Activated T-helper 17 cell treated with anti-CD3 and anti-CD28 coated beads, Interleukin-2, amount 50 U/mL, for 72 hours (primary cell): ENCODE data around the gene GPR162. TPM values are rescaled to one million over a fixed set of nuclear protein-coding genes. Genes with fewer than 3 reads are reported as not detected.

Source experiments
- ATAC-seq: fragments of 150-1000 bp; cut with Tn5 transposase; replicated peaks from 2 replicates; pipeline ENCODE4 v1.10.0; 2021; ENCODE audit warnings: mild to moderate bottlenecking, moderate library complexity
- H3K27ac Mint-ChIP-seq: one replicate; pipeline ENCODE4 v1.8.0; 2022; ENCODE audit warnings: mixed read lengths
- H3K27me3 Mint-ChIP-seq: one replicate; pipeline ENCODE4 v1.8.0; 2022; ENCODE audit warnings: mixed read lengths
- H3K36me3 Mint-ChIP-seq: one replicate; pipeline ENCODE4 v1.8.0; 2022; ENCODE audit warnings: low read depth, mild to moderate bottlenecking, mixed read lengths
- H3K4me1 Mint-ChIP-seq: one replicate; pipeline ENCODE4 v1.8.0; 2022; ENCODE audit warnings: mixed read lengths
- H3K4me3 Mint-ChIP-seq: one replicate; pipeline ENCODE4 v1.8.0; 2022; ENCODE audit warnings: mild to moderate bottlenecking, mixed read lengths
- H3K9me3 Mint-ChIP-seq: one replicate; pipeline ENCODE4 v1.8.0; 2022; ENCODE audit warnings: mixed read lengths
- total RNA-seq, 2 donors: library from RNA; stranded (reverse); gene quantifications; one replicate each; pipeline ENCODE4 v1.2.3, GENCODE V29; 2022

The GPR162 gene
- total RNA-seq, 2 donors from 2014 or later: 0.15 to 0.37 TPM

DNA sequence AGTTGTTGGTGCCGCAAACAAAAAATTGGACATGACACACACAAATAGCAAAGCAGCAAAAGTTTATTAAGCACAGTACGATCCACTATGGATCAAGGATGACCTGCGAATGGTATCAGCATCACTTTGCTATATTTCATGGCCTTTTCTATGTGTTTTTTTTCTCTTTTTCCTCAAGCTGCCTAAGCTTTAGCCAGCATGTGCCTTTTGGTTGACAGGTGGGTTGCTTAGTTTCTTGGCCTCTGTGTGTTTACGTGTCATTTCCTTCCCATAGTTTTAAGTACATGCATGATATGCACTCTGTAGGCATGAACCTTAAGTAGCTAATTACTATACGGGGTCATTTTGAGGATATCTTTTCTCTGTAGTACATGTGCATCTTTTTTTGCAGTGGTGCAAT is 22.5 kb upstream of the GPR162 start:
- Mint-ChIP-seq H3K4me1 (peaks cover 24% of the 10 kb centered on the region), H3K27ac (no peak overlapping the region), H3K27me3 (no peaks in the 10 kb centered on the region), H3K9me3 (no peaks in the 10 kb centered on the region), H3K36me3 (peaks cover 87% of the 10 kb centered on the region), H3K4me3 (no peak overlapping the region)
- ATAC-seq: no peak

DNA sequence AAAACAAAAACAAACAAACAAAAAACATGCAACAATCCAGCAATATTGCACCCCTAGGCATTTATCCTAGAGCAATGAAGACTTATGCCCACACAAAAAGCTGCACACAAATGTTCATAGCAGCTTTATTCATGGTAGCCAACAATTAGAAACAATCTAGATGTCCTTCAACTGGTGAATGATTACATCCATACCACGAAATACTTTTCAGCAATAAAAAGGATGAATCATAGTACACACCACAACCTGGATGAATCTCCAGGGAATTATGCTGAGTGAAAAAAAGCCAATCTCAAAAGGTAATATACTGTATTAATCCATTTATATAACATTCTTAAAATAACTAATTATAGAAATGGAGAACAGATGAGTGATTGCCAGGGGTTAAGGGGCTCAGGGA is 14.5 kb upstream of the GPR162 start:
- no peak overlapping the region for H3K4me3 Mint-ChIP-seq
- no peak for ATAC-seq
- no peaks in the 10 kb centered on the region for H3K27me3 Mint-ChIP-seq
- no peak overlapping the region for H3K27ac Mint-ChIP-seq
- H3K4me1 Mint-ChIP-seq: peaks cover 11% of the 10 kb centered on the region
- peaks cover 92% of the 10 kb centered on the region for H3K36me3 Mint-ChIP-seq
- H3K9me3 Mint-ChIP-seq: no peaks in the 10 kb centered on the region

DNA sequence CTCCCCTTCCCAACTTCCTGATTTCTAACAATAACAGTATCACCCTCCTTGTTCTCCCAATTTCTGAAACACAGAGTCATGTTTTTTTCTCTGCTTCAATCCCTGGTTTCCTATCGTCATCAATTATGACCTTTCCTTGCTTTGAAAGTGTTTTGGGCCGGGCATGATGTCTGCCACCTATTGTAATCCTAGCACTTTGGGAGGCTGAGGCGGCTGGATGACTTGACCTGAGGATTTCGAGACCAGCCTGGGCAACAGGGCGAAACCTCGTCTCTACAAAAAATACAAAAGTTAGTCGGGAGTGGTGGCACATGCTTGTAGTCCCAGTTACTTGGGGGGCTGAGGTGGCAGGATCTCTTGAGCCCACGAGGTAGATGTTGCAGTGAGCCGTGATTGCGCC is 12.6 kb upstream of the GPR162 start:
- Mint-ChIP-seq H3K27ac (no peak overlapping the region), H3K4me1 (peaks cover 11% of the 10 kb centered on the region), H3K9me3 (no peaks in the 10 kb centered on the region), H3K4me3 (no peak overlapping the region), H3K27me3 (no peaks in the 10 kb centered on the region), H3K36me3 (peaks cover 94% of the 10 kb centered on the region)
- no peak for ATAC-seq

DNA sequence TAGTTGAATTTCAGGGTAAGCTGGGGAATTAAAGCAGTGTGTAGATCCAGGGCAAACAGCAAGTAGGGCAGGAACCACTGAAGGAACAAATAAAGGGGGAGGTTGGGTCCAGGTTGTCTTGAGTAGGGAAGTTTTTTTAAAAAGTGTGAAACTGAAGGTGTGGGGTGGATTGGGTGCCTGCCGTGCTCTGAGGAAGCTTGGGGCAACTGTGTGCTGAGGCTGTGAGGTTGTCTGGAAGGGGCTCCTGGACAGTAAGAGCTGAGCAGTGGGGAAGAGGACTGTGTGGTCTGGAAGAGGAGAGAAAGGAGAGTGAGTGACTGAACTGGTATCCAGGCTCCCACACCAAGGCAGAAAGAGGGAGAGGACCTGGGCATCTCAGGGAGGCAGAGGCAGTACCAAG is 10.9 kb upstream of the GPR162 start:
- H3K27ac Mint-ChIP-seq: peak overlapping the region; percentile 56
- H3K9me3 Mint-ChIP-seq: no peaks in the 10 kb centered on the region
- H3K27me3 Mint-ChIP-seq: no peaks in the 10 kb centered on the region
- peaks cover 94% of the 10 kb centered on the region for H3K36me3 Mint-ChIP-seq
- peak overlapping the region; percentile 10 for H3K4me3 Mint-ChIP-seq
- ATAC-seq: no peak
- H3K4me1 Mint-ChIP-seq: peaks cover 11% of the 10 kb centered on the region

DNA sequence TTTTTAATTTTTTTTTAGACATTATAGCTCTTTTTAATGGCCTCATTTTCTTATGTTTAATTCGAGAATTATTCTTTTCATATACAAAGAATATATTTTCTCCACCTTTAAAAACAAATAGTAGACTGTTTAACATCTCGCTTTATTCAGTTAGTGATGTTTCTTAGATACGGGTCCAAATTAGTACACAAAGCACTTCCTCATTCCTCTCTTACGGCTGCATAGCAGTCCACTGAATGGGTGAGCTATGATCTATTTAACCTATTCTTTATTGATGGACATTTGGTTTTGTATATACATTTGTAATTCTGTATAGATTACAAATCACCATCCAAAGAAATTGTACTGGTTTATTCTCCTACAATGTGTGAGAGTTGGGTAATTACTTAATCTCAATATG is 8.3 kb upstream of the GPR162 start:
- ATAC-seq: no peak
- no peaks in the 10 kb centered on the region for H3K9me3 Mint-ChIP-seq
- H3K27ac Mint-ChIP-seq: no peak overlapping the region
- H3K27me3 Mint-ChIP-seq: no peaks in the 10 kb centered on the region
- peaks cover 94% of the 10 kb centered on the region for H3K36me3 Mint-ChIP-seq
- H3K4me1 Mint-ChIP-seq: peaks cover 17% of the 10 kb centered on the region
- no peak overlapping the region for H3K4me3 Mint-ChIP-seq

DNA sequence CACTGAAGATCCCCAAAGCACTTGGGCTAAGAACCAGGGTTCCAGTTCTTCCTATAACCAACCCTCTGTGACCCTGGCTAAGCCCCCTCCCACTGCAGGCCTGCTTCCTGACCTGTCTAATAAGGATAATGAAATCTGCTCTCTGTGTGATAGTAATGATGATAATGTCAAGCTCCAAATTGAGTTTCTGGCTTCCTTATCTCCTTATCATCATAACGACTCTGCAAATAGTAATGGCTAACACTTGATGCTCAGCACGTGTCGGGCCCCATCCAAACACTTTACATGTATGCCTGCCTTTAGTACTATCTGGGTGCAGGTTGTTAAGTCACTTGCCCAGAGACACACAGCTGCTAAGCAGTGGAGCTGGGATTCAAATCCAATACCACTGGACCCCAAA is 5.0 kb upstream of the GPR162 start:
- Mint-ChIP-seq H3K9me3 (no peaks in the 10 kb centered on the region), H3K4me1 (peaks cover 13% of the 10 kb centered on the region), H3K4me3 (no peak overlapping the region), H3K27ac (peak overlapping the region; percentile 37), H3K27me3 (no peaks in the 10 kb centered on the region), H3K36me3 (peaks cover 77% of the 10 kb centered on the region)
- ATAC-seq: no peak

DNA sequence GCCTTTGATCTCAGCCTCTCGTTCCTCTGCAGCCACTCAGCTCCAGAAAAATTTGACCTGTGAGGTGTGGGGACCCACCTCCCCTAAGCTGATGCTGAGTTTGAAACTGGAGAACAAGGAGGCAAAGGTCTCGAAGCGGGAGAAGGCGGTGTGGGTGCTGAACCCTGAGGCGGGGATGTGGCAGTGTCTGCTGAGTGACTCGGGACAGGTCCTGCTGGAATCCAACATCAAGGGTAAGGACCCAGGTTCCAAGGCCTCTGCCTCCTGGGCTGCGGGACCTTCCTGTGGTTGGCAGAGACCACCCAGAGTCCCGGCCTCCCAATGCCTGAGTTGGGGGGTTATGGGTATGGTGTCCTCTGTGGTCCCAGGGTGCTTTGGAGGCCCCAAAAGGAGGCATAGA is 4.5 kb upstream of the GPR162 start:
- peak overlapping the region; percentile 37 for H3K27ac Mint-ChIP-seq
- H3K4me3 Mint-ChIP-seq: no peak overlapping the region
- H3K9me3 Mint-ChIP-seq: no peaks in the 10 kb centered on the region
- no peaks in the 10 kb centered on the region for H3K27me3 Mint-ChIP-seq
- H3K36me3 Mint-ChIP-seq: peaks cover 74% of the 10 kb centered on the region
- peaks cover 13% of the 10 kb centered on the region for H3K4me1 Mint-ChIP-seq
- no peak for ATAC-seq

DNA sequence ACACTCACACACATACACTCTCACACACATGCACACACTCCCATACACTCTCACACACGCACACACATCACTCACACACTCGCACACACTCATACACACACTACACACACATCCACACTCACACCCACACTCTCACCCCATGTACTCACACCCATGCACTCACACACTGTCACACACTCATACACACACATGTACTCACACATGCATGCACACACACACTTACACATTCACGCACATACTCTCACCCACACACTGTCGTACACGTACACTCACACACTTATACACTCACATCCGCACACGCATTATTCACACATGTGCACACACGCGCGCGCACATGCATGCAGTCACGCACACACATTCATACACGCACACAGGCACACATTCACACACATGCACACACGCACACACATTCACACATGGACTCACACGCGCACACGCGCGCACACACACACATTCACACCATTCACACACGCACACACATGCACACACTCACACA is 3.9 kb upstream of the GPR162 start:
- H3K27me3 Mint-ChIP-seq: peaks cover 1% of the 10 kb centered on the region
- H3K4me1 Mint-ChIP-seq: peaks cover 13% of the 10 kb centered on the region
- H3K27ac Mint-ChIP-seq: no peak overlapping the region
- no peak overlapping the region for H3K4me3 Mint-ChIP-seq
- ATAC-seq: no peak
- H3K36me3 Mint-ChIP-seq: peaks cover 68% of the 10 kb centered on the region
- H3K9me3 Mint-ChIP-seq: no peaks in the 10 kb centered on the region

DNA sequence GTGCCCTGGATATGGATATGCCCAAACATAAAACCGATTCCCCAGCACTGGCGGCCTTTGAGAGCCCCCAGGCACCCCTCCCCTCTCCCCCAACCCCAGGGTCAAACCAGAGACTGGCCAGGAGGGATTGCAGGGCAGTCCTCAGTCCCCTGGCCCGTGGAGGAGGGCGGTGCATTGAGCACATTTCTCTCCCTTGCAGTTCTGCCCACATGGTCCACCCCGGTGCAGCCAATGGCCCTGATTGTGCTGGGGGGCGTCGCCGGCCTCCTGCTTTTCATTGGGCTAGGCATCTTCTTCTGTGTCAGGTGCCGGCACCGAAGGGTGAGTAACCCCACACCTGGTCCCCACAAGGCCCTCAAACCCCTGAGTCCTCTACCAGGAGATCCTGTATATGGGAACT is 3.4 kb upstream of the GPR162 start:
- Mint-ChIP-seq H3K27ac (no peak overlapping the region), H3K36me3 (peaks cover 64% of the 10 kb centered on the region), H3K4me1 (peaks cover 13% of the 10 kb centered on the region), H3K27me3 (peaks cover 3% of the 10 kb centered on the region), H3K9me3 (no peaks in the 10 kb centered on the region), H3K4me3 (no peak overlapping the region)
- no peak for ATAC-seq

DNA sequence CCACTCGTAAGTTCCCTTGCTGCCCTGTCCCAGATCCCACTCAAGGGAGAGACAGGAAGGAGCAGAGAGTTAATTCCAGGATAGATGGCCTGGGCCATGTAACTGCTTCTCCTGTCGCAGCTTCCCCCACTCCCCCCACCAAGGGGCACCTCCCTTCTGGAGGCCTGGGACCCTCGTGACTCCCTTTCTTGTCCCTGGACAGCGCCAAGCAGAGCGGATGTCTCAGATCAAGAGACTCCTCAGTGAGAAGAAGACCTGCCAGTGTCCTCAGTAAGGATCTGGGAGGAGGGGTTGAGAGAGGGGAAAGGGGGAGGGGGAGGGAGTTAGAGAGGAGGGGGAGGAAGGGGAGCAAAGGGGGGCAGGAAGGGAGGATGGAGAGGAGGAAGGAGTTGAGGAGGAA is 3.0 kb upstream of the GPR162 start:
- no peak for ATAC-seq

DNA sequence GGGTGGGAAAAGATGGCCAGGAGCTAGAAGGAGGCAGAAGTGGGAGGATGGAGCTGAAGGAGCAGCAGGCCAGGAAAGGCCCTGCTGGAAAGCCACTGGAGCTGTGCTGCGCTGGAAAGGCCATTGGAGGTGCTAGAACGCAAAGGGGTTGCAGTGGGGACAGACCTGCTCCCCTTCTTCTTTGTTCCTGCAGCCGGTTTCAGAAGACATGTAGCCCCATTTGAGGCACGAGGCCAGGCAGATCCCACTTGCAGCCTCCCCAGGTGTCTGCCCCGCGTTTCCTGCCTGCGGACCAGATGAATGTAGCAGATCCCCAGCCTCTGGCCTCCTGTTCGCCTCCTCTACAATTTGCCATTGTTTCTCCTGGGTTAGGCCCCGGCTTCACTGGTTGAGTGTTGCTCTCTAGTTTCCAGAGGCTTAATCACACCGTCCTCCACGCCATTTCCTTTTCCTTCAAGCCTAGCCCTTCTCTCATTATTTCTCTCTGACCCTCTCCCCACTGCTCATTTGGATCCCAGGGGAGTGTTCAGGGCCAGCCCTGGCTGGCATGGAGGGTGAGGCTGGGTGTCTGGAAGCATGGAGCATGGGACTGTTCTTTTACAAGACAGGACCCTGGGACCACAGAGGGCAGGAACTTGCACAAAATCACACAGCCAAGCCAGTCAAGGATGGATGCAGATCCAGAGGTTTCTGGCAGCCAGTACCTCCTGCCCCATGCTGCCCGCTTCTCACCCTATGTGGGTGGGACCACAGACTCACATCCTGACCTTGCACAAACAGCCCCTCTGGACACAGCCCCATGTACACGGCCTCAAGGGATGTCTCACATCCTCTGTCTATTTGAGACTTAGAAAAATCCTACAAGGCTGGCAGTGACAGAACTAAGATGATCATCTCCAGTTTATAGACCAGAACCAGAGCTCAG is 2.3 kb upstream of the GPR162 start:
- Mint-ChIP-seq H3K27me3 (peaks cover 3% of the 10 kb centered on the region), H3K4me1 (peaks cover 13% of the 10 kb centered on the region), H3K36me3 (peaks cover 53% of the 10 kb centered on the region), H3K9me3 (no peaks in the 10 kb centered on the region), H3K4me3 (no peak overlapping the region), H3K27ac (no peak overlapping the region)
- ATAC-seq: no peak

More for the DNA sequence above, 3.0 kb upstream of the GPR162 start:
- H3K4me1 Mint-ChIP-seq: peaks cover 13% of the 10 kb centered on the region
- H3K4me3 Mint-ChIP-seq: no peak overlapping the region
- peaks cover 3% of the 10 kb centered on the region for H3K27me3 Mint-ChIP-seq
- no peaks in the 10 kb centered on the region for H3K9me3 Mint-ChIP-seq
- H3K36me3 Mint-ChIP-seq: peaks cover 60% of the 10 kb centered on the region
- H3K27ac Mint-ChIP-seq: no peak overlapping the region

DNA sequence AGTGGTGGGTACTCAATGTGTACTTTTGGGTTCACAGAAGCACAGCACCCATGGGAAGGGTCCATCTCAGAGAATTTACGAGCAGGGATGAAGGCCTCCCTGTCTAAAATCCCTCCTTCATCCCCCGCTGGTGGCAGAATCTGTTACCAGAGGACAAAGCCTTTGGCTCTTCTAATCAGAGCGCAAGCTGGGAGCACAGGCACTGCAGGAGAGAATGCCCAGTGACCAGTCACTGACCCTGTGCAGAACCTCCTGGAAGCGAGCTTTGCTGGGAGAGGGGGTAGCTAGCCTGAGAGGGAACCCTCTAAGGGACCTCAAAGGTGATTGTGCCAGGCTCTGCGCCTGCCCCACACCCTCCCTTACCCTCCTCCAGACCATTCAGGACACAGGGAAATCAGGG is 1.5 kb upstream of the GPR162 start:
- H3K4me1 Mint-ChIP-seq: peaks cover 13% of the 10 kb centered on the region
- no peak for ATAC-seq
- H3K27me3 Mint-ChIP-seq: peaks cover 9% of the 10 kb centered on the region
- peaks cover 45% of the 10 kb centered on the region for H3K36me3 Mint-ChIP-seq
- no peak overlapping the region for H3K4me3 Mint-ChIP-seq
- H3K27ac Mint-ChIP-seq: no peak overlapping the region
- no peaks in the 10 kb centered on the region for H3K9me3 Mint-ChIP-seq

DNA sequence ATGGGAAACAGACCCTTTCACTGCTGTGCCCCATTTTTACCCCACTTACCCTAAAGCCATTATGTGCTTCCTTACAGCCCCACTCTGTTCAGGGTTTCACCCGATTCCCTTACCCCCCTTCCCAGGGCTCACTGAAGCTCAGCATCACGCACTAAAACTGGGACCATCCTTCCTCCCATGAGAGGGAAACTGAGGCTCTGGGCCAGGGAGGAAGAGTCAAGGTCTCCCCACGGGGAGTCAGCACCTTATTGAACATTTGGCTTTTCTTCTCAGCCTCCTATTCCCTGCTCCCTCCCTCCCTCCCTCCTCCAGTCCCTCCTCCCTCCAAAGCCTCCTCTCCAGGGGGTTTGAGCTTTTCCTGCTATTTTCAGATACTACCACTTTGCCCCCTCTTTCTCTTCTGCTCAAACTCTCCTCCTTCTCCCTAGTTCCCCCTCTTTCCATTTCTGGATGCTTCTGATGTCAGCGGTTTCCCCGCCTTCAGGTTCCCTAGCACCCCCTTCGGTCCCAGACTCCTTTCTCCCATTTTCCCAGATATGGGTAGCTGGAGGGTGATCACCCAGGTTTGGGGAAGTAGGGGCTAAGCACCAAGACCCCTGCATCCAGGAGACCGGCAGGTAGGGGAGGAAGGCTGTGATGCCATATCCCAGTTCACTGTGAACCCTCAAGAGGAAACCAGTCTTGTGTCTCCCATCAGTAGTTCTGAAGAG is 960 bp downstream of the GPR162 start:
- Mint-ChIP-seq H3K9me3 (no peaks in the 10 kb centered on the region), H3K27me3 (peaks cover 17% of the 10 kb centered on the region), H3K27ac (peak overlapping the region; percentile 31), H3K36me3 (peaks cover 22% of the 10 kb centered on the region), H3K4me3 (peak overlapping the region; percentile 37), H3K4me1 (peaks cover 20% of the 10 kb centered on the region)
- ATAC-seq: no peak

DNA sequence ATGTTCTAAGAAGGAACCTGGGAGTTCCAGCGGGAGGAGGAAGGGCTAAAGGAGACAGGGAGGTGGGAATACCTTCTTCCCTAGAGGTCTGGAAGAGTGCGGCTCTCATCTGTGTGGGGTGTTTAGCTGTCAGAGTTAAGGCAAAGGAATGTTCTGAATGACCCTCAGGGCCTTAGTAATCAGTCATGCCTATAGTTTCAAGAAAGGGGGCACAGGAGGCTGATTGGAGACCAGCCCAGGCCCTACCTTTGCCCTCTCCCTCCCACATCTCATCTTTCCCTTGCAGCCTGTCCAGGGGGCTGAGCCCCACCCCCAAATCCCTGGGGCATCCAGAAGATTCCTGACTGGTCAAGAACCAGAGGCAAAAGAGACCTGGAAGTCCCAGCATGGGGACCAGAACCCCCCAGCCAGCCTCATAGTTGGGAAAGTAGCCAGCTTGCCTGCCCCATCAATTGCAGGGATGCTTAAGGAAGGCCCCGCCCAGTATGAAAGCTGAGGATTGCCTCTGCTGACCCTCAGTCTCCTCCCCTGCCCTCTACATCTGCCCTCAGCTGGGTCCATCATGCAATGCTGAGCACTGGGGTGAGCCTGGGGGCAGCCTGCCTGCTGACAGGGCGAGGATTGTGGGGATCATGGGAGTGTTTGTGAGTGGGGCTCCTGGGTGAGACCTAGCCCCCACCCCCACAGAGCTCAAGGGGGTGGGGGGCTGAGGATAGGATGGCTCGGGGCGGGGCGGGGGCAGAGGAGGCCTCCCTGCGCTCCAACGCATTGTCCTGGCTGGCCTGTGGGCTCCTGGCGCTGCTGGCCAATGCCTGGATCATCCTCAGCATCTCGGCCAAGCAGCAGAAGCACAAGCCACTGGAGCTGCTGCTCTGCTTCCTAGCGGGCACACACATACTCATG is 1.8 kb downstream of the GPR162 start:
- peaks cover 22% of the 10 kb centered on the region for H3K27me3 Mint-ChIP-seq
- H3K4me1 Mint-ChIP-seq: peaks cover 21% of the 10 kb centered on the region
- no peaks in the 10 kb centered on the region for H3K9me3 Mint-ChIP-seq
- peaks cover 13% of the 10 kb centered on the region for H3K36me3 Mint-ChIP-seq
- H3K4me3 Mint-ChIP-seq: no peak overlapping the region
- peak overlapping the region; percentile 31 for H3K27ac Mint-ChIP-seq
- ATAC-seq: no peak
